Activated CD4-positive, CD25-positive, alpha-beta regulatory T cell (primary cell): ENCODE results near the gene NSRP1.
A peak's percentile ranks its signal among the peaks of the same experiment; 100 is the strongest.
"Not testable (repeated sequence)": the region's sequence is repeated elsewhere in the genome, so short reads cannot be mapped to it uniquely, and the experiment has no call there.

Experiments used
- DNase-seq, 4 experiments: peaks; one replicate each; lab custom pipeline; 2025; lab: John Stamatoyannopoulos, UW

NSRP1 gene

GRCh38 chr17:30116661-30117551 lies at the start of gene NSRP1:
Gene NSRP1 (plus strand): TSS chr17:30116816. CDS start chr17:30116844, 28 bp downstream.
- DNase-seq = peak; percentile 82 to 88 (median 84)

GRCh38 chr17:30068465-30068864 lies 48.2 kb upstream of the NSRP1 start:
- no peak for DNase-seq

GRCh38 chr17:30074254-30074653 lies 42.4 kb upstream of the NSRP1 start:
- no peak for DNase-seq

- DNase-seq = no peak
Measured at GRCh38 chr17:30074730-30075129, 41.9 kb upstream of the NSRP1 start.

- no peak for DNase-seq
Measured at GRCh38 chr17:30082773-30083172, 33.8 kb upstream of the NSRP1 start.

GRCh38 chr17:30084788-30085187 lies 31.8 kb upstream of the NSRP1 start:
- no peak for DNase-seq

GRCh38 chr17:30086896-30087295 lies 29.7 kb upstream of the NSRP1 start:
- no peak for DNase-seq

- DNase-seq = not testable (repeated sequence)
Measured at GRCh38 chr17:30087431-30087830, 29.2 kb upstream of the NSRP1 start.

- no peak for DNase-seq
Measured at GRCh38 chr17:30091121-30091670, 25.4 kb upstream of the NSRP1 start.

- no peak for DNase-seq
Measured at GRCh38 chr17:30091771-30092170, 24.8 kb upstream of the NSRP1 start.

GRCh38 chr17:30092886-30093285 lies 23.7 kb upstream of the NSRP1 start:
- DNase-seq = no peak

- peak in 2 of 4 experiments; percentile 3 to 6 for DNase-seq
Measured at GRCh38 chr17:30093463-30094147, 23.0 kb upstream of the NSRP1 start.

GRCh38 chr17:30095507-30096244 lies 20.9 kb upstream of the NSRP1 start:
- DNase-seq = no peak

GRCh38 chr17:30101686-30102390 lies 14.8 kb upstream of the NSRP1 start:
- DNase-seq = no peak

GRCh38 chr17:30103921-30104320 lies 12.7 kb upstream of the NSRP1 start:
- no peak for DNase-seq

GRCh38 chr17:30104575-30105339 lies 11.9 kb upstream of the NSRP1 start:
- peak; percentile 28 to 51 (median 38) for DNase-seq

- DNase-seq = no peak
Measured at GRCh38 chr17:30112794-30113193, 3.8 kb upstream of the NSRP1 start.

- DNase-seq = no peak
Measured at GRCh38 chr17:30113213-30113612, 3.4 kb upstream of the NSRP1 start.

- no peak for DNase-seq
Measured at GRCh38 chr17:30116345-30116660, 313 bp upstream of the NSRP1 start.

- DNase-seq = no peak
Measured at GRCh38 chr17:30117675-30118081, 1.1 kb downstream of the NSRP1 start.

- DNase-seq = not testable (repeated sequence)
Measured at GRCh38 chr17:30118635-30119034, 2.0 kb downstream of the NSRP1 start.
